Caco-2 (cell line): ENCODE measurements around the gene PKMYT1. TPM values are rescaled to one million over a fixed set of nuclear protein-coding genes. Genes with fewer than 3 reads are reported as not detected.

ENCODE experiments used
- BruUV-seq: library from RNA; stranded (reverse); fragments of 400-500 nt; replicated peaks from 2 replicates; lab custom pipeline; 2021; lab: Mats Ljungman, UMichigan
- CTCF ChIA-PET: fragments of 300-600 bp; sonication (Branson Sonifier 250); formaldehyde crosslinking; loops from one replicate; lab custom pipeline; 2022; ENCODE audit warnings: antibody characterized with exemption; lab: Charles Lee
- POLR2A ChIA-PET: fragments of 300-600 bp; sonication (Branson Sonifier 250); formaldehyde crosslinking; loops from one replicate; lab custom pipeline; 2022; ENCODE audit warnings: antibody characterized with exemption; lab: Charles Lee
- DNase-seq, 2 experiments: peaks; one replicate each; pipeline versions ENCODE4 v3.0.0 to v3.0.0-alpha.2; 2020 to 2022
- H3K27me3 ChIP-seq: replicated peaks from 2 replicates; pipeline ENCODE4 v1.6.0; 2011; ENCODE audit warnings: low read length; ENCODE audit not compliant: control insufficient read depth, insufficient read depth
- H3K36me3 ChIP-seq: 2 replicates; pipeline ENCODE4 v1.5.1; 2011; ENCODE audit warnings: low read length; ENCODE audit not compliant: control insufficient read depth, insufficient read depth
- H3K4me1 ChIP-seq: fragments of 250-450 bp; sonication (Bioruptor Pico); 2 replicates; pipeline ENCODE4 v1.5.1; 2020; ENCODE audit warnings: mild to moderate bottlenecking
- H3K4me3 ChIP-seq: 2 replicates; pipeline ENCODE4 v1.5.1; 2011; ENCODE audit warnings: low read depth, mild to moderate bottlenecking, control low read depth, low read length
- H3K9me3 ChIP-seq: fragments of 250-450 bp; sonication (Bioruptor Pico); 2 replicates; pipeline ENCODE4 v1.5.1; 2020; ENCODE audit warnings: mild to moderate bottlenecking, moderate library complexity
- H3K27ac Mint-ChIP-seq: one replicate; pipeline ENCODE4 v1.8.0; 2022; ENCODE audit warnings: mixed read lengths; ENCODE audit not compliant: unreplicated experiment
- H3K27me3 Mint-ChIP-seq: one replicate; pipeline ENCODE4 v1.8.0; 2022; ENCODE audit warnings: mixed read lengths; ENCODE audit not compliant: insufficient read depth, unreplicated experiment
- H3K36me3 Mint-ChIP-seq: one replicate; pipeline ENCODE4 v1.8.0; 2022; ENCODE audit warnings: mild to moderate bottlenecking, mixed read lengths; ENCODE audit not compliant: insufficient read depth, unreplicated experiment
- H3K4me1 Mint-ChIP-seq: one replicate; pipeline ENCODE4 v1.8.0; 2022; ENCODE audit warnings: low read depth, mixed read lengths; ENCODE audit not compliant: unreplicated experiment
- H3K4me3 Mint-ChIP-seq: one replicate; pipeline ENCODE4 v1.8.0; 2022; ENCODE audit warnings: mild to moderate bottlenecking, moderate library complexity, mixed read lengths; ENCODE audit not compliant: unreplicated experiment
- H3K9me3 Mint-ChIP-seq: one replicate; pipeline ENCODE4 v1.8.0; 2022; ENCODE audit warnings: mixed read lengths; ENCODE audit not compliant: unreplicated experiment
- intact Hi-C: fragments of 100-400 bp; cut with micrococcal nuclease; formaldehyde crosslinking; loops from one replicate; pipeline ENCODE4 v1.10.0; 2022; ENCODE audit not compliant: unreplicated experiment
- total RNA-seq: library from RNA; stranded (reverse); gene quantifications from 2 replicates; pipeline ENCODE4 v1.2.3, GENCODE V29; 2022
- TF ChIP-seq, protein P1 (sequence below), 2 experiments: fragments of 200-600 bp in 1 of 2; IDR thresholded peaks; 1 replicate in 1 of 2; 2 replicates in 1 of 2; pipeline versions ENCODE4 v1.5.1 to v1.8.0; 2011 to 2022; ENCODE audit warnings: antibody characterized with exemption in 1 of 2, control low read depth in 1 of 2, inconsistent platforms in 1 of 2, low read depth in 1 of 2, low read length in 1 of 2, mild to moderate bottlenecking in 1 of 2, moderate library complexity in 1 of 2; ENCODE audit not compliant: insufficient read depth in 1 of 2, severe bottlenecking in 1 of 2, unreplicated experiment in 1 of 2

PKMYT1 gene
- total RNA-seq, 1 experiment from 2014 or later: 73.7 TPM

- CTCF ChIA-PET: interaction anchor here (0.5 to 1.9 kb wide), 18 partner anchors 9 to 1327 kb away, joined by 3 to 15 read pairs (median 4); partner anchors contain the start of genes FLYWCH1, FLYWCH2 and KCTD5
- intact Hi-C loops: loop anchor here (2.0 kb wide), 1 partner anchor 52 kb away; no protein-coding TSS in a partner anchor
- Histone ChIP-seq H3K9me3 (no peaks in the 10 kb centered on the region), H3K36me3 (no peaks in the 10 kb centered on the region), H3K4me3 (no peak overlapping the region), H3K4me1 (peaks cover 13% of the 10 kb centered on the region), H3K27me3 (no peaks in the 10 kb centered on the region)
- Mint-ChIP-seq H3K4me1 (no peaks in the 10 kb centered on the region), H3K4me3 (peak overlapping the region; percentile 44), H3K27ac (peak overlapping the region; percentile 23), H3K27me3 (no peaks in the 10 kb centered on the region), H3K9me3 (no peaks in the 10 kb centered on the region), H3K36me3 (no peaks in the 10 kb centered on the region)
- BruUV-seq: no TSS peak
- DNase-seq: peak; percentile 77 to 83
- TF ChIP-seq, protein P1, sequence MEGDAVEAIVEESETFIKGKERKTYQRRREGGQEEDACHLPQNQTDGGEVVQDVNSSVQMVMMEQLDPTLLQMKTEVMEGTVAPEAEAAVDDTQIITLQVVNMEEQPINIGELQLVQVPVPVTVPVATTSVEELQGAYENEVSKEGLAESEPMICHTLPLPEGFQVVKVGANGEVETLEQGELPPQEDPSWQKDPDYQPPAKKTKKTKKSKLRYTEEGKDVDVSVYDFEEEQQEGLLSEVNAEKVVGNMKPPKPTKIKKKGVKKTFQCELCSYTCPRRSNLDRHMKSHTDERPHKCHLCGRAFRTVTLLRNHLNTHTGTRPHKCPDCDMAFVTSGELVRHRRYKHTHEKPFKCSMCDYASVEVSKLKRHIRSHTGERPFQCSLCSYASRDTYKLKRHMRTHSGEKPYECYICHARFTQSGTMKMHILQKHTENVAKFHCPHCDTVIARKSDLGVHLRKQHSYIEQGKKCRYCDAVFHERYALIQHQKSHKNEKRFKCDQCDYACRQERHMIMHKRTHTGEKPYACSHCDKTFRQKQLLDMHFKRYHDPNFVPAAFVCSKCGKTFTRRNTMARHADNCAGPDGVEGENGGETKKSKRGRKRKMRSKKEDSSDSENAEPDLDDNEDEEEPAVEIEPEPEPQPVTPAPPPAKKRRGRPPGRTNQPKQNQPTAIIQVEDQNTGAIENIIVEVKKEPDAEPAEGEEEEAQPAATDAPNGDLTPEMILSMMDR (IDR thresholded peaks at IDR 0.05; ENCODE audit: insufficient read depth in 1 of 2, low read depth in 1 of 2, low read length in 1 of 2, severe bottlenecking in 1 of 2, unreplicated experiment in 1 of 2): peak; percentile 85 to 90
- POLR2A ChIA-PET: no interaction called here
Measured at GRCh38 chr16:2927010-2927646, 53.1 kb downstream of the PKMYT1 start.

DNA sequence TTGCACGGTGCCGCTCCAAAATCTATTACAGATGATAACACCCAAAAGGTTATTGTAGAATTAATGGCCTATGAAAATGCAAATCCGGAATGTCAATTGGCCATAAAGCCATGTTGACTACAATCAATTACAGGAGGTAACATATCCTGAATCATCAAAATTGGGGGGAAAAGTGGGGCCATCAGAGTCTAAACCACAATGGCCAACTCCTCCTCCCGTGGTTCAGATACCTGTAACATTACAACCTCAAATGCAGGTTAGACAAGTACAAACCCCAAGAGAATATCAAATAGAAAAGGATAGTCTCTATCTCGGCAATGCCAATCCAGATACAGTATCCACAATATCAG lies 53.6 kb downstream of the PKMYT1 start:
- Mint-ChIP-seq H3K4me1 (no peaks in the 10 kb centered on the region), H3K4me3 (peak overlapping the region; percentile 44), H3K9me3 (no peaks in the 10 kb centered on the region), H3K36me3 (no peaks in the 10 kb centered on the region), H3K27me3 (no peaks in the 10 kb centered on the region), H3K27ac (peak overlapping the region; percentile 23)
- no peaks in the 10 kb centered on the region for H3K9me3 ChIP-seq
- peaks cover 13% of the 10 kb centered on the region for H3K4me1 ChIP-seq
- H3K4me3 ChIP-seq: no peak overlapping the region
- TF ChIP-seq, protein P1 (IDR thresholded peaks at IDR 0.05; ENCODE audit: insufficient read depth in 1 of 2, low read depth in 1 of 2, low read length in 1 of 2, severe bottlenecking in 1 of 2, unreplicated experiment in 1 of 2): no peak
- H3K36me3 ChIP-seq: no peaks in the 10 kb centered on the region
- no peaks in the 10 kb centered on the region for H3K27me3 ChIP-seq
- CTCF ChIA-PET: interaction anchor here (0.6 to 1.9 kb wide), 8 partner anchors 9 to 244 kb away, joined by 3 to 15 read pairs (median 4); partner anchors contain the start of genes FLYWCH1 and KCTD5
- DNase-seq: no peak
- POLR2A ChIA-PET: no interaction called here
- intact Hi-C loops: loop anchor here (2.0 kb wide), 1 partner anchor 52 kb away; no protein-coding TSS in a partner anchor
- BruUV-seq: no TSS peak

- H3K4me3 ChIP-seq: no peak overlapping the region
- no peaks in the 10 kb centered on the region for H3K27me3 Mint-ChIP-seq
- H3K4me1 Mint-ChIP-seq: no peaks in the 10 kb centered on the region
- no peaks in the 10 kb centered on the region for H3K36me3 Mint-ChIP-seq
- H3K36me3 ChIP-seq: no peaks in the 10 kb centered on the region
- no peaks in the 10 kb centered on the region for H3K27me3 ChIP-seq
- no peak overlapping the region for H3K27ac Mint-ChIP-seq
- intact Hi-C loops: loop anchor here (2.0 kb wide), 1 partner anchor 51 kb away; no protein-coding TSS in a partner anchor
- no peak for DNase-seq
- TF ChIP-seq, protein P1 (IDR thresholded peaks at IDR 0.05; ENCODE audit: insufficient read depth in 1 of 2, low read depth in 1 of 2, low read length in 1 of 2, severe bottlenecking in 1 of 2, unreplicated experiment in 1 of 2): no peak
- ChIA-PET POLR2A (no interaction called here), CTCF (interaction anchor here (0.6 to 1.9 kb wide), 5 partner anchors 13 to 102 kb away, joined by 3 to 15 read pairs (median 6); partner anchors contain the start of gene FLYWCH1)
- no peaks in the 10 kb centered on the region for H3K9me3 Mint-ChIP-seq
- H3K4me3 Mint-ChIP-seq: no peak overlapping the region
- no peaks in the 10 kb centered on the region for H3K9me3 ChIP-seq
- BruUV-seq: no TSS peak
- H3K4me1 ChIP-seq: peaks cover 13% of the 10 kb centered on the region
Measured at GRCh38 chr16:2925951-2926649, 54.1 kb downstream of the PKMYT1 start.
